ENCODE measurements around the gene INPP5E. TPM values are rescaled to one million over a fixed set of nuclear protein-coding genes. Genes with fewer than 3 reads are reported as not detected.
A peak's percentile ranks its signal among the peaks of the same experiment; 100 is the strongest.

INPP5E gene
- total and polyA plus RNA-seq, 10 of the 15 experiments (the other 5 are each of a cell fraction or from before 2014, with no cell fraction given) = 0.24 to 16.0 (median 5.3) TPM

- TF ChIP-seq PBX3 (IDR thresholded peaks at IDR 0.05; ENCODE audit: insufficient replicate concordance, low read depth, low read length) = no peak
- no peak for TF ChIP-seq WRNIP1 (IDR thresholded peaks at IDR 0.05; ENCODE audit: borderline replicate concordance, low read depth, low read length)
- 0 out of 2 replicates have a peak, but pooled peaks have one; percentile 51 for TF ChIP-seq NFXL1 (IDR thresholded peaks at IDR 0.05; ENCODE audit: borderline replicate concordance)
- TF ChIP-seq STAT1 (conservative IDR thresholded peaks at IDR 0.05) = peak; percentile 97; the same call in 1 of the 2 replicates
- no peak for TF ChIP-seq FOXM1 (IDR thresholded peaks at IDR 0.05; ENCODE audit: low read depth, low read length)
- TF ChIP-seq ZNF217 (IDR thresholded peaks at IDR 0.05) = no peak
- TF ChIP-seq RB1 (IDR thresholded peaks at IDR 0.05; ENCODE audit: borderline replicate concordance) = peak; percentile 73
- TF ChIP-seq SP1 (IDR thresholded peaks at IDR 0.05; ENCODE audit: low read depth, low read length) = peak; percentile 40
- no peak for TF ChIP-seq ZZZ3 (IDR thresholded peaks at IDR 0.05; ENCODE audit: control insufficient read depth, insufficient read length, low read depth)
- no peak for TF ChIP-seq PRDM15 (CRISPR knock-in tag; IDR thresholded peaks at IDR 0.05)
- TF ChIP-seq TAF1 (IDR thresholded peaks at IDR 0.05; ENCODE audit: borderline replicate concordance, low read depth, low read length) = peak; percentile 13; the same call in 1 of the 2 replicates
- peak; percentile 28; the same call in 1 of the 2 replicates for TF ChIP-seq HCFC1 (IDR thresholded peaks at IDR 0.05; ENCODE audit: low read length)
- TF ChIP-seq PAX5 (IDR thresholded peaks at IDR 0.05; ENCODE audit: borderline replicate concordance, low read depth, low read length) = 0 out of 2 replicates have a peak, but pooled peaks have one; percentile 22
- peak; percentile 67; the same call in 1 of the 2 replicates for TF ChIP-seq NBN (IDR thresholded peaks at IDR 0.05)
- no peak for TF ChIP-seq MEF2A (IDR thresholded peaks at IDR 0.05; ENCODE audit: insufficient read depth, low read depth, low read length)
- no peak for TF ChIP-seq BCL11A (IDR thresholded peaks at IDR 0.05; ENCODE audit: low read depth, low read length)
- peak; percentile 82 for TF ChIP-seq LARP7 (IDR thresholded peaks at IDR 0.05)
- TF ChIP-seq YBX1 (IDR thresholded peaks at IDR 0.05) = no peak
- no peak for TF ChIP-seq NR2C2 (IDR thresholded peaks at IDR 0.05; ENCODE audit: borderline replicate concordance, control insufficient read depth, insufficient read length, low read depth)
- TF ChIP-seq YY1 (IDR thresholded peaks at IDR 0.05; ENCODE audit: low read depth, low read length) = peak; percentile 81
- TF ChIP-seq ZBTB40 (IDR thresholded peaks at IDR 0.05; ENCODE audit: borderline replicate concordance) = no peak
Observed at GRCh38 chr9:136483589-136484152, 44.0 kb upstream of the INPP5E start (continued).

Measured in GM12878 (cell line).